GM18858 (cell line): ENCODE data around the gene STEAP1.
"Not testable (repeated sequence)": the region's sequence is repeated elsewhere in the genome, so short reads cannot be mapped to it uniquely, and the experiment has no call there.

Experiments used
- ATAC-seq: cut with Tn5 transposase; IDR thresholded peaks from one replicate; pipeline ENCODE4 v1.9.1; 2021; ENCODE audit not compliant: unreplicated experiment

The STEAP1 gene

DNA sequence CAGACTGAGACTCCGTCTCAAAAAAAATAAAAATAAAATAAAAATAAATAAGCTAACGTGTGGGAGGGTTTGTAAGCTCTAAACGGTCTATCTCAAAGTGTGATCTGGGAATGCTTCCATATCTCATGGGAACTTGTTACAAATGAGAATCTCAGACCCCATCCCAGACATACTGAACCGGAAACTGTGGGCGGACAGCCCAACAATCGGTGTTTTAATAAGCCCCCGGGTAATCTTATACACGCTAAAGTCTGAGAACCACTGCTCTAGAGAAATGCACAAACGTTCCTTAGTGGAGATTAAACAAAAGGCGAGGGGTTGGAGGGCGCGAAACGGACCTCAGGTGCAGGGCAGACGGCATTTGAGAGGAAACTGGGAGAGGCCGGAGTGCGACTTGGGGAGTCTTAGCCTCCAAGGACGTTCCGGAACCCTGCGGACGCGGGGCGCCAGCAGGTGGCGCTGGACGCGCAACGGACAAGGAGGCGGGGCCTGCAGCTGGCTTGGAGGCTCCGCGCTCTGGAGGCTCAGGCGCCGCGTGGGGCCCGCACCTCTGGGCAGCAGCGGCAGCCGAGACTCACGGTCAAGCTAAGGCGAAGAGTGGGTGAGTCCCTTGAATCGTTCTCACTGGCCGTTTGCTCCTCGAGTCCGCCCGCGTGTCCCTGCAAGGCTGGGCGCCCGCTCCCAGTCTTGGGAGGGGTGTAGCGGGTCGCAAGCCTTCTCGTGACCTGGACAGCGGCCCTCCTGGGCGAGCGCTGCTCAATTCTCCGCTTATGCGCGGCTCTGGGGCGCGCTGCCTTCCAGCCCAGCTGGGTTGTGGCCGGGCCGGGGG, at the start of gene STEAP1:
TSS of gene STEAP1 (plus strand) at position 527 of the 829 bp plus-strand sequence. CDS start 5,320 bp downstream, outside the sequence.
- ATAC-seq, result peak; percentile 97

DNA sequence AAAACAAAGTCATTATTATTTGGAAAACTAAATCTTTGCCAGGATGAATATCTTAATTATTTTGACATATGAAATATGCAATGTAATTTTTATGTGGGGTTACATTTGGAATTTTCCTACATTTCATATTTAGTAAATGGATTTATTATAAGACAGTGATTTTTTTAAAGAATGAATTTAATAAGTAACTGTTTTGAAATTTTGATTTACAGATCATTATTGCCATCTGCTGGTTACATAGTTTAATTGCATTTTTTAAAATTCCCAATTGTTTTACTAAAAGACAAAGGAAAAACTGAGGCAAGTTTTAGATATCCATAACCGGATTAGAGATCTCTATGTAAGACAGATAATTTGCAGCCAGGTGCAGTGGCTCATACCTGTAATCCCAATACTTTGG, 39.3 kb upstream of the STEAP1 start:
- ATAC-seq, result not testable (repeated sequence)

DNA sequence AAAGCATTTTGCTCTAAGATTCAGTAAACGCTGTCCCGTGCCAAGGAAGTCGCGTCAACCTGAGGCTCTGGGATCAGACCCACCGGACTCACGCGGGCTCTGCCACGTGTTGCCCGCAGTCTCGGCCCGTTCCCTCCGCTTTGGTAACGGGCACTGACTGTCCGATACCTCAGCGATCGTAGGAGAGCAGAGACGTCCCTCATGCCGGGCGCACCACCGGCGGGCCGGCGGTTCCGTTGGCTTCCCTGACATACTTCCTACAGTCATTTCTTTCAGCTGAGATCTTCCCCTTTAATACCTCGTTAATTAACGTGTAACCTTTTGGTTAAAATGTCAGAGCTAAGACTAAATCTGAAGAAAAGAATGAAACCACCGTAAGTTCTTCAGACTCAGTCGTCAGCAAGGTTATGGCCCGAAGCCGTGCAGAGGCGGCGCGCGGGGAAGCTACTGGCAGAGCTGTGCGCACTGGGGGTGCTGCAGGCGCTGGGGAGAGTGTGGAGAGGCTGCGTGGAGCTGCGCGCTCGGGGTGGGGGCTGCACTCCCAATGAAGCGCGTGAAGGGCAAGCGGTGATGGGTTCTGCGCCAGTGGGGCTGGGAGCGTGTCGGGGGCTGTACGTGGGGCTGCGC, 35.6 kb upstream of the STEAP1 start:
- ATAC-seq, result not testable (repeated sequence)

DNA sequence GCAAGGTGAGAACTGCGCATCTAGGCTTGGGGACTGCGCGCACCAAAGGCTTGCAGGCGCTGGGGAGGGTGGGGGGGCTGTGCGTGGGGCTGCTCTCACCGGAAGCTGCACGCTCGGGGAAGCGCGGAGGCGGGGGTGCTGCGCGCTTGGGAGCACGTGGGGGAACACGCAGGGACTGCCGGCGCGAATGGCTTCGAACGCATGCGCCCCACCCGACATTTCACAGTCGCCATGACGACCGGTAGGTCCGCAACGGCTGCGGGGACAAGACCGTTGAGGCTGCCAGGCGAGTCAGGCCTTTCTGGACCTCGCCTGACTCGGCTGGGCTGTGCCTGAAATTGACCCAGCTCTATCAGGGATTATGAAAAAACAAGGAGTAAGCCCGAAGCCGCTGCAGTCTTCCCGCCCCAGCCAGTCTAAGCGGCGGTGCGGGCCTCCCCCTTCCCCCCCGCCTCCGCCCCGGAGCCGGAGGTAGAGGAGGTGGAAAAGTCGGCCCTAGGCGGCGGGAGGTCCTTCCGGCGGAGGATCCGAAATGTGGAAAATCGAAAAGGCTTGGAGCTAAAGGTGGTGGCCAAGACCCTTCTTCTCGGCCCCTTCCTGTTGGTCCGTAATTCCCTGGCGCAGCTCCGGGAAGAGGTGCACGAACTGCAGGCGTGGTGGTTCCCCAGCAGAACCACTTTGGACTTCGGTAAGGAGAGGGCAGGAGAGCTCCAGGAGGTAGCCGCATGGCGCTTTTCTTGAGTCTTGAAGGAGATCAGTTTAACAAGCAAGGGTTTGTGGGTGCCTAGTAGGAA, 34.9 kb upstream of the STEAP1 start:
- ATAC-seq, result no peak

DNA sequence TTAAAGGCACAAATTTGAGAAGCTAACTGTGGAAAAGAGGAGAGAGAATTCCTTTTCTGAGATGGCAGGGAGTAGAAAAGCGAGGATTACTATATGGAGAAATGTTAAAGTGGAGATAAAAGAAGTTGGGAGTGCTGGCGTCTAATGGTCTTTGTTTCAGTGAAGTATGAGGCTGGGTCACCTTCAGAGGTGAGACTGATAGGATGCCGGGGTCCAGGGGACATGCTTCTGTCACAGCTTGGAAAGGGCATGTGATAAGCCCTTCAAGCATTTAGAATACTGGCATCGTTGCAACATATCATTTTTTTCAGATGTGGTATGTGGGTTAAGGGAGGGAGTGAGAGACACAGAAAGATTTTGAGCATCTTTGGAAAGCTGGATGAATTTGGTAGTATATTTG, 34.1 kb upstream of the STEAP1 start:
- not testable (repeated sequence) for ATAC-seq

DNA sequence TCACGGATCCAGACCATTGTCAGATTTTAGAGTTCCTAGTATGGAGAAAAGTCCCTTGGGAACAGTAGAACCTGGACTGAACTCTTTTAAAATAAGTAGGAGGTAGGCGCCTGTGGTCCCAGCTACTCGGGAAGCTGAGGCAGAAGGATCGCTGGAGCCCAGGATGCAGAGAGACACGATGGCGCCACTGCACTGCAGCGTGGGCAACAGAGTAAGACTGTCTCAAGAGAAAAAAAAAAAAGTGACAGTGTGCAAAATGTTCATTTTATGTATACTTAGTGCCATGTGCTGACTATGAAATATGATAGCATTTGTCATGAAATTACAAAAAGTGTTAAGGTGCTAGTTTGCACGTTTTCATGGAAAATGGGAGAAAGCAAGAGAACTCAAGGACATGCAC, 22.5 kb upstream of the STEAP1 start:
- not testable (repeated sequence) for ATAC-seq

DNA sequence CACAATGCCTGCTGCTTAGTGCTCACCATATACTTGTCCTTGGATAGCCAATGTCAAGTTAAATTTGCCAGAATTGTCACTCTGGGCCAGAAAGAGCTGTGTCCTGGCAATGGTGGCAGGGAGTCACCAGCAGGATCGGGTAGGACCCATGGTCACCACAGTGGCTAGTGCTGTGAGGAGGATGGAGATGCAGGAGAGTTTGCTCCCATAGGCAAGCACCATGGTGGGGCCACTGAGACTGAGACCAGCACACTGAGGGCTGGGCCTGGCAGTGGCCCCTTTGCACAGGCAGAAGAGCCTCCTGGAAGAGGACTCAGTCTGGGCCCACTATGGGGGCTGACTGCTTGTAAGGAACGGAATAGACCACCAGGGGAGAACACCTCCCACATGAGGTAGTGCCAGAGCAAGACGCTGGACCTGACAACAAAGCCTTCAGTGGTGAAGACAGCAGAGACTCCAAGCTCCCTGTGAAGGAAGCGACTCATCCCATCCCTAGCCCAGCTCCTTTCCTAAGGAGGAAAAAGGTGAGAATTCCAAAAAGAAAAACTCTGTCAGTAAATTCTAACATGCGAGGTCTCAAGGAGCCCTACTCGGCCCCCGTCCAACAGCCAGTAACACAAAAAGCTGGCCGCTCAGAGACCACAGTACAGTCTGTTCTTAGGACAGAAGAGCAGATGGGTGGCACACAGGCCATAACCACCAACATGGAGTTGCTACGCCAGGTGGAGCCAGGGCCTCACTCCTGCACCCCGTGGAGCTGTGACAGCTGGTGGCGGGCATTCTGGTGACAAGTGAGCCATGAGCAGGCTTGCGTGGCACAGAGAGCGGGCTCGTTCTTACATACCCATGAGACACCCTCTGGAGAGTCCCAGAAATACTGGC, 6.9 kb upstream of the STEAP1 start:
- ATAC-seq, result not testable (repeated sequence)

DNA sequence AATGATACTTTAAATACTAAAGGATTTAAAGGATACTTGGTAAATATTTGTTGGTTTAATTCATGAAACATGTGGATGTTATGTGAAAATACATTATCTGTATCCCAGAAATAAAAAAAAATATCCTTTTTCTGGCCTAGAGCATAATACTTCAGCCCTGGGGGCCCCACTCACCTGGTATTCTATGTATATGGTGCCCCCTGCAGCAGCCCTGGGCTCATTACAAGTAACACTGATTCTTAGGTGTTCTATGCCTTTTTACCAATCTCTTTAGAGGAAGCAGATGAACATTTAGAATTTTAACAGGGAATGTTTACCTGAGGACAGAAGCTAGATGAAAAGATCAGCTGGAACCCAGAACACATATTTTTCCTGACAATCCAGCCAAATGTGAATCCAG, 4.8 kb upstream of the STEAP1 start:
- not testable (repeated sequence) for ATAC-seq

DNA sequence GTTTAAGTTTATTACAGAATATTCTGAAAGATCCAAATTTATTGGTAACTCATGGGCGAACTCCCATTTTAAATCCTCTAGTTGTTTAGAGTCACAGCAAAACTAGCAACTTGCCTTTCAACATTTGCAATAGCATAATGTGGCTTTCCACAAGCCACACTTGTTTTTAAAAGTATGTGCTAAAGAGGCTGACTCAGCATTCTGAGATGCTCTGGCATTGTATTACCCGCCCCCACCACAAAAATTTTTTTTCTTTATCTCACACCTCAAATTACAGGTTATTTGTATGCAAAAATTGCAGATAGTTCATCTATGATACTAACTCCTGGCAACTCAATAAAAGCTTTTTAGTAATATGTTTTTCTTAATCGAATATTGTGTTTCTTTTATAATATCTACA, 2.4 kb upstream of the STEAP1 start:
- not testable (repeated sequence) for ATAC-seq

DNA sequence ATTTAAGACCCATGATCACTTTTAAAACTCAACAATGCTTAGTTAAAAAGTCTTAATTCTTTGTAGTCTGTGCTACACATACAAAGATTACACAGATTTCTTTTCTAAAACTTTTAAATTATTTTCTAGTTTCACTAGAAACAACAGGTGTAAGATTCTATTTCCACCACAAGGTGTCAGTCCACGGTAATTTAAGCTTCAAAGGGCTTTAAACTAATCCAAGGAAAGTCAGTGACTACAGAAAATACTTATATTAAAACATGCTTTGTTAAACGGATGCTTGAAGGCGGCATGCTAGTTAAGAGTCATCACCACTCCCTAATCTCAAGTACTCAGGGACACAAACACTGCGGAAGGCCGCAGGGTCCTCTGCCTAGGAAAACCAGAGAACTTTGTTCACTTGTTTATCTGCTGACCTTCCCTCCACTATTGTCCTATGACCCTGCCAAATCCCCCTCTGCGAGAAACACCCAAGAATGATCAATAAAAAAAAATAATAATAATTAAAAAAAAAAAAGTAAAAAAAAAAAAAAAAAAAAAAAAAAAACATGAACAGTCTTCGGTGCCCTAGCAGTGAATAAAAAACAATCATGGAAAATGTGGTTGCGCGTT, 1.5 kb upstream of the STEAP1 start:
- ATAC-seq, result peak; percentile 30

DNA sequence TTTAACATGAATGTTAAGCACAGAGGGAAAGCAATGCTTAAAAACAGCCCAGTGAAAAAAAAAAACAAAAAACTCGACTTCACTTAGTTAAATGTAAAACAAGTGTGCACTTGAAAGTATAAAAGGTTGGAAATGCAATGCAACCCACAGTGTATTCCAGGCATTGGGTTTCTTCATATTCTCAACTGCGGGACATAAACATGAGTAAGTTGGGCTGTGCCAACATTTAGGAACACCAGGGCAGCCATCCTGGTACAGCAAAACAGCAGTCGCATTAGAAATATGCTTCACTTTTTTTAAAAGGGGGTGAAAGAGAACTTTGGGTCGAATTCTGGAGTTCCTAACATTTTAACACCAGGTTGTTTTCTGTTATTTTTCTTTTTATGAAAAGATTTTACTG, 937 bp downstream of the STEAP1 start:
- no peak for ATAC-seq

DNA sequence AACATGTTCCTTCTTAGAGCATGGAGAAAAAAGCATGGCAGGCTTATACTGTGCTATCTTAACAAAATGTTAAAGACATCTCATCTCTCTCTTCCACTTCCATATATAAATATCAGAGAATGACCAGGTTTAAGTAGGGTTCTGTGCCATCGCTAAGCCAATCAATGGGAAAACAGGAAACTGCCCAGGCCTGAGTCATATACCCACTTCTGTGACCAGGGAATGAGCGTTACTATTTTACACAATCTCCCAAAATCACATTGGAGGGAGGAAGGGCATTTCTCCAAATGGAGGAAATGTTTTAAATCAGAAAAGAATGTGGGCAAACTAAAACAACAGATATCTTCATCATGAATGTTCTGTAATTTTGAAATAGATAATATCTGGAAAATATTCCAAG, 3.1 kb downstream of the STEAP1 start:
- ATAC-seq, result not testable (repeated sequence)

DNA sequence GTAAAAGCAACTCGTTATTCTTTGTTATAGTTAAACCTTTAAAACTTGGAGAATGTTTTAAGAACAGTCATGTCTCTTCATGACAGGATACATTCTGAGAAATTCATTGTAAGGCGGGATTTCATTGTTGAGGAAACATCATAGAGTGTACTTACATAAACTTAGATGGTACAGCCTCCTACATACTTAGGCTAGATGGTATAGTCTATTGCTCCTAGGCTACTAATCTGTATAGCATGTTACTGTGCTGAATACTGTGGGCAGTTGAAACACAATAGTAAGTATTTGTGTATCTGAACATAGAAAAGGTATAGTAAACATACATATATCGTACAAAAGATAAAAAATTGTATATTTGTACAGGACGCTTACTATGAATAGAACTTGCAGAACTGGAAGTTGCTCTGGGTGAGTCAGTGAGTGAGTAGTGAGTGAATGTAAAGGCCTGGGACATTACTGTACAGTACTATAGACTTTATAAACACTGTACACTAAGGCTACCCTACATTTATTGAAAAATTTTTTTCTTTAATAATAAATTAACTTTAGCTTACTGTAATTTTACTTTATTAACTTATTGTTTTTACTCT, 3.6 kb downstream of the STEAP1 start:
- not testable (repeated sequence) for ATAC-seq

DNA sequence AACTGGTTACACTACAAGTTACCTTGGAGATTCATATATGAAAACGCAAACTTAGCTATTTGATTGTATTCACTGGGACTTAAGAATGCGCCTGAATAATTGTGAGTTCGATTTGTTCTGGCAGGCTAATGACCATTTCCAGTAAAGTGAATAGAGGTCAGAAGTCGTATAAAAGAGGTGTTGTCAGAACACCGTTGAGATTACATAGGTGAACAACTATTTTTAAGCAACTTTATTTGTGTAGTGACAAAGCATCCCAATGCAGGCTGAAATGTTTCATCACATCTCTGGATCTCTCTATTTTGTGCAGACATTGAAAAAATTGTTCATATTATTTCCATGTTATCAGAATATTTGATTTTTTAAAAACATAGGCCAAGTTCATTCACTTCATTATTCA, 9.3 kb downstream of the STEAP1 start:
- no peak for ATAC-seq

DNA sequence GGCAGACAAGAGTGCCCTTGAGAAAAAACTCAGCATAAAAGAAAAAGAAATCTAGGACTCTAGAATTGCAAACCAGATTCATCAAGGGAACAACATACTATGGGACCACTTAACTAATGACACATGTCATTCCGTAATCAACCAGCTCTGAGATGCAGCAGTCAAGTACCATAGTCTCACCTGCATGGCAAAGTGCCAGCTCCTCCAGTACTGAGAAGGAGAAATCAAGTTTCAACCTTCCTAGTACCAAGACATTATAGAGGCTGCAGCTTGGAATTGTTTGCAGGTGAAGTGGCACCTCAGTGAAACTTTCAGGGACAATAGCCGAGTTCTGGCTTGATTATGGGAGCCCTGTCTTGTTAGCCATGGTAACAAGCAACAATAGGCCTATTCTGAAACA, 11.5 kb downstream of the STEAP1 start:
- ATAC-seq, result no peak

DNA sequence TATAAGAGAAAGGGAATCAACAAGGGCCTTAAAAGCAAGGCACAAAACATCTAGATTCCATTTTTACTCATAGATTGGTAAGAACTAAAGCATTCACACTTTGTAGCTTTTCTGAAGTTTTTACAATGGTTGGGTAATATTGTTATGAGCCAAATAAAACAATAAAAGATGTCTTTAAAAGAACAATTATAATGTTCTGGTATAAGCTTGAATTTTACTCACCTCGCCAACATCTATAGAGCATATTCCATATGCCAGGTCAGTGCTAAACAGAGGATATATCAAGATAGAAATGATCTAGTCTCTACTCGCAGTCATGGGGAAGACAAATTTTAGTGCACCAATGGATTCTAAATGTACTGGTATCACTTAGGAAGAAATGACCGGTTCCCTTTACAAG, 11.9 kb downstream of the STEAP1 start:
- ATAC-seq, result no peak

DNA sequence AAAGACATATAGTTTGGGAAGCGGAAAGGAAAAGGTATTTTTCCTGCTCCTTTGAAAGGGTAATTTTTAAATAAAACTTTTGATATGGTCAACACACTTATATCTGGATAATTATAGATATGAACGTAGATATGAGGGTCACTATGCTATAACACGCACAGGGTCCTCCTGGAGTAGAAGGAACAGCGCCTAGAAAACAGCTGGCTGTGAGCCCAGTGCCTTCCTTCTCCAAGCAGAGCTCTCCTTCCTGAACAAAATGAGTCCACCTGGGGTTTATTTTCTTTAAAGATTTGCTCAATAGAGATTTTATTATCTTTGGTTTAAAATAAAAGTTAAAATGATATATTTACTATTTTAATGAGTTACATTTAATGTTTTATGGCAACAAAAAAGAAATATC, 13.1 kb downstream of the STEAP1 start:
- ATAC-seq, result no peak

DNA sequence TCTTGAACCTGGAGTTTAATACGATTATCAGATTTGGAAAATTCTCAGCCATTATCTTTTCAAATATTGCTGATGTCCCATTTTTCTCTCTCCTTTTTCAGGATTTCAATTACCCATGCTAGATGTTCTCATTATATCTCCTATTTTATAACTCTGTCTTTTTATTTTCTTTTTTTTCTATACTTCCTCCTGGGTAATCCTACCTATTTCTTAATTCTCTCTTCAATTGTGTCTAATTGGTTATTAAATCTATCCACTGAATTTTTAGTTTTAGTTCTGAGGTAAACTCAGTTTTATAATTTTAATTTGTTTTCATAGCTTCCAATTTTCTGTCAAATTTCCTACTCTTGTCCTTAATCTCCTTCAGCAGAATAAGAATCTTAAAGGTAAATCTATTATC, 15.6 kb downstream of the STEAP1 start:
- ATAC-seq, result no peak

DNA sequence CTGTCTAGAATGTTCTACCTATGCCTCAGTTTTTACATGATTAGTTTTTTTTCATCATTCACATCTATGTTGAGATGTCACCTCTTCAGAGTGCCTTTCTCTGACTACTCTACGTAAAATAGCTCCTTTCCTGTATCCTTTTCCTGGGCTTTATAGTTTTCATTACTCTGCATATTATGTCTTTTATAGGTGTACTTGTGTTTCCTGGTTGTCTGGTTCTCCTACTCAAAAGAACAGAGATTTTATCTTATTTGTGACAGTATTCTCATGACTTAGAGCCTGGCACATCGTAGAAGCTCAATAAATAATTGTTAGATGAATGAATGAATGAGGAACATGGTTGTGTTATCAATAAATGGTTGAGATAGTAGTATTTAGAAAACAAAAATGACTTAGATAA, 17.9 kb downstream of the STEAP1 start:
- no peak for ATAC-seq

DNA sequence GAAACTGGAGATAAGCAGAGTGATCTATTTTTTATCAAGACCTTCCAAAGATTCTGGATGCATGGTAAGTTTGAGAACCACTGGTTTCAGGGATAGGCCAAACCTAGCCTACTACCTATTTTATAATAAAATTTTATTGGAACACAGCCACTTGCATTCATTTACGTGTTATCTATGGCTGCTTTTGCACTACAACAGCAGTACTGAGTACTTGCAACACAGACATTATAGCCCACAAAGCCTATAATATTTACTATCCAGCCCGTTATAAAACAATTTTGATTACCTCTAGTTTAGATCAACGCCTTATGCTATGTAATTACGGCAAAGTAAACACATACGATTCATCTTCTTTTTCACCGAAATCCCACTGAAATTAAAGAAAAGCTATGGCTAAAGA, 18.4 kb downstream of the STEAP1 start:
- no peak for ATAC-seq
